K562 (cell line): ENCODE data around the gene ARPC1A. TPM values are rescaled to one million over a fixed set of nuclear protein-coding genes. Genes with fewer than 3 reads are reported as not detected.

Source experiments
- ATF3 ChIP-seq, 2 experiments: fragments of 450-650 bp in 1 of 2; sonication (generic) in 1 of 2; formaldehyde crosslinking in 1 of 2; IDR thresholded peaks in 1 of 2; conservative IDR thresholded peaks in 1 of 2; 2 replicates each; pipeline versions ENCODE4 v1.6.1 to v1.8.1; 2016 to 2023; ENCODE audit warnings: mild to moderate bottlenecking in 2 of 2, moderate library complexity in 2 of 2, inconsistent platforms in 1 of 2, missing genetic modification reagents in 1 of 2
- BMI1 ChIP-seq: fragments of 150-350 bp; IDR thresholded peaks from 2 replicates; pipeline ENCODE4 v1.6.1; 2014; ENCODE audit warnings: low read length
- ETV5 ChIP-seq: sonication (generic); formaldehyde crosslinking; IDR thresholded peaks from 2 replicates; pipeline ENCODE4 v1.4.0; 2020; ENCODE audit warnings: low read depth, mild to moderate bottlenecking, missing genetic modification reagents
- FOS ChIP-seq: IDR thresholded peaks from 3 replicates; pipeline ENCODE4 v1.6.1; 2011; ENCODE audit not compliant: insufficient read length; ENCODE audit errors: extremely low read depth
- HES1 ChIP-seq: fragments of 450-650 bp; IDR thresholded peaks from 2 replicates; pipeline ENCODE4 v1.6.1; 2016; ENCODE audit warnings: low read depth, mild to moderate bottlenecking, moderate library complexity
- HMGN3 ChIP-seq: IDR thresholded peaks from 2 replicates; pipeline ENCODE4 v1.6.1; 2011; ENCODE audit warnings: borderline replicate concordance, low read depth, mild to moderate bottlenecking, mixed read lengths, low read length; ENCODE audit not compliant: insufficient read length; ENCODE audit errors: extremely low read depth
- HNRNPH1 ChIP-seq: fragments of 200-400 bp; formaldehyde crosslinking; optimal IDR thresholded peaks from 2 replicates; pipeline ENCODE3; 2017; ENCODE audit warnings: low read depth, mild to moderate bottlenecking, low read length, moderate library complexity
- KDM1A ChIP-seq, 2 experiments: fragments of 450-650 bp; IDR thresholded peaks; 2 replicates each; pipeline ENCODE4 v1.6.1; 2016; ENCODE audit warnings: mild to moderate bottlenecking in 2 of 2
- MLX ChIP-seq, 2 experiments: fragments of 450-650 bp in 1 of 2; sonication (generic) in 1 of 2; formaldehyde crosslinking; conservative IDR thresholded peaks; 2 replicates each; pipeline versions ENCODE4 v1.4.0 to v1.8.1; 2020 to 2022; ENCODE audit warnings: mild to moderate bottlenecking in 1 of 2, missing genetic modification reagents in 1 of 2
- MYBL2 ChIP-seq, 2 experiments: fragments of 450-650 bp in 1 of 2; sonication (generic) in 1 of 2; formaldehyde crosslinking in 1 of 2; IDR thresholded peaks; 2 replicates each; pipeline versions ENCODE4 v1.6.1 to v1.8.1; 2017 to 2022; ENCODE audit warnings: borderline replicate concordance in 1 of 2, inconsistent platforms in 1 of 2, low read depth in 1 of 2, mild to moderate bottlenecking in 1 of 2, missing genetic modification reagents in 1 of 2, moderate library complexity in 1 of 2
- NFRKB ChIP-seq: fragments of 450-650 bp; IDR thresholded peaks from 2 replicates; pipeline ENCODE4 v1.6.1; 2016; ENCODE audit warnings: low read depth
- NR2F6 ChIP-seq: fragments of 450-650 bp; formaldehyde crosslinking; IDR thresholded peaks from 2 replicates; pipeline ENCODE4 v1.4.0; 2020; ENCODE audit warnings: mild to moderate bottlenecking
- PCBP2 ChIP-seq: fragments of 200-400 bp; formaldehyde crosslinking; IDR thresholded peaks from 2 replicates; pipeline ENCODE4 v1.6.1; 2018; ENCODE audit warnings: low read length, low read depth, mild to moderate bottlenecking, moderate library complexity; ENCODE audit not compliant: poor library complexity, severe bottlenecking
- PHF20 ChIP-seq: fragments of 450-650 bp; IDR thresholded peaks from 2 replicates; pipeline ENCODE4 v1.6.1; 2018; ENCODE audit not compliant: partially characterized antibody
- SMARCC2 ChIP-seq: fragments of 450-650 bp; IDR thresholded peaks from 2 replicates; pipeline ENCODE4 v1.6.1; 2017; ENCODE audit warnings: antibody characterized with exemption, moderate library complexity, mild to moderate bottlenecking, low read depth
- ZBTB11 ChIP-seq, 3 experiments: fragments of 200-800 bp in 1 of 3; fragments of 250-450 bp in 1 of 3; fragments of 450-650 bp in 1 of 3; sonication (Bioruptor Pico) in 1 of 3; sonication (Bioruptor generic) in 1 of 3; formaldehyde crosslinking in 1 of 3; IDR thresholded peaks; 2 replicates each; pipeline versions ENCODE4 v1.6.1 to v1.8.0; 2016 to 2022; ENCODE audit warnings: mild to moderate bottlenecking in 2 of 3, missing genetic modification characterization in 2 of 3, missing compliant biosample characterization in 1 of 3, moderate library complexity in 1 of 3
- ZNF24 ChIP-seq: fragments of 450-650 bp; IDR thresholded peaks from 2 replicates; pipeline ENCODE4 v1.6.1; 2016
- ZNF324 ChIP-seq: fragments of 250-450 bp; sonication (Bioruptor Pico); IDR thresholded peaks from 2 replicates; pipeline ENCODE4 v1.4.0; 2020; ENCODE audit warnings: mild to moderate bottlenecking
- ZNF655 ChIP-seq: fragments of 250-450 bp; sonication (Bioruptor Pico); IDR thresholded peaks from 2 replicates; pipeline ENCODE4 v1.5.0; 2021
- polyA plus RNA-seq, 8 experiments: library from polyadenylated mRNA; depleted of rRNA in 4 of 8; stranded (reverse) in 5 of 8; unstranded in 3 of 8; fragments of >200 nt; fragmentation: Nextera tagmentation in 2 of 8; fragmentation: Illumina TruSeq in 1 of 8; extraction: Ambion mirVana in 2 of 8; extraction: Trizol in 1 of 8; gene quantifications; 2 replicates each; pipeline versions ENCODE4 v1.2.1 to v1.2.3, GENCODE V29; 2011 to 2014; ENCODE audit warnings: inconsistent platforms in 1 of 8, missing spikeins in 1 of 8
- total RNA-seq, 7 experiments: library from RNA; depleted of rRNA in 6 of 7; stranded (reverse); fragments of >200 nt in 6 of 7; fragmentation: Illumina TruSeq in 2 of 7; extraction: Trizol in 2 of 7; gene quantifications; 2 replicates each; pipeline versions ENCODE4 v1.2.1 to v1.2.3, GENCODE V29; 2011 to 2021; ENCODE audit warnings: low replicate concordance in 1 of 7

ARPC1A gene
- total and polyA plus RNA-seq, 9 of the 15 experiments (the other 6 are each of a cell fraction or from before 2014, with no cell fraction given), result 39.5 to 151 (median 86.1) TPM

- TF ChIP-seq ZBTB11 (CRISPR knock-in tag; IDR thresholded peaks at IDR 0.05) (0 out of 6 replicates have a peak, but pooled peaks of 1 of the 3 experiments have one; percentile 28), ZNF24 (no peak), MYBL2 (IDR thresholded peaks at IDR 0.05; ENCODE audit: low read depth) (no peak), MYBL2 (CRISPR knock-in tag; IDR thresholded peaks at IDR 0.05; ENCODE audit: borderline replicate concordance) (no peak), HNRNPH1 (no peak), KDM1A (IDR thresholded peaks at IDR 0.05) (peak; percentile 28 to 65; a peak in 1 of 4 replicates), ATF3 (IDR thresholded peaks at IDR 0.05) (no peak), ATF3 (CRISPR knock-in tag; conservative IDR thresholded peaks at IDR 0.05) (no peak), FOS (no peak), NR2F6 (no peak), HMGN3 (peak; percentile 30), HES1 (0 out of 2 replicates have a peak, but pooled peaks have one; percentile 20), ZNF655 (CRISPR knock-in tag) (no peak), ZNF324 (CRISPR knock-in tag) (no peak), NFRKB (no peak), ETV5 (CRISPR knock-in tag) (peak; percentile 65; the same call in 1 of the 2 replicates), MLX (CRISPR knock-in tag; conservative IDR thresholded peaks at IDR 0.05) (no peak), PHF20 (no peak), BMI1 (no peak), SMARCC2 (0 out of 2 replicates have a peak, but pooled peaks have one; percentile 44), PCBP2 (no peak)
Measured at GRCh38 chr7:99369767-99370391, 44.2 kb downstream of the ARPC1A start (continued).
